Bronchial epithelial cell (primary cell): ENCODE results near the gene CHAD. TPM values are rescaled to one million over a fixed set of nuclear protein-coding genes. Genes with fewer than 3 reads are reported as not detected.

Experiments used
- DNase-seq: peaks from one replicate; pipeline ENCODE4 v3.0.0-alpha.2; 2010; ENCODE audit warnings: low read depth
- FAIRE-seq: peaks from 2 replicates; lab custom pipeline; 2011; peaks lifted over from hg19 to GRCh38; lab: Jason Lieb, UNC
- H3K27me3 ChIP-seq: 2 replicates; pipeline ENCODE4 v1.5.1; 2011; ENCODE audit warnings: low read length; ENCODE audit not compliant: control insufficient read depth, insufficient read depth
- H3K36me3 ChIP-seq: 2 replicates; pipeline ENCODE4 v1.5.1; 2011; ENCODE audit warnings: low read length; ENCODE audit not compliant: control insufficient read depth, insufficient read depth
- H3K4me3 ChIP-seq: 2 replicates; pipeline ENCODE4 v1.5.1; 2011; ENCODE audit warnings: mild to moderate bottlenecking, low read depth, low read length, control low read depth
- CTCF ChIP-seq: IDR thresholded peaks from 2 replicates; pipeline ENCODE4 v1.5.1; 2011; ENCODE audit warnings: mild to moderate bottlenecking, moderate library complexity, low read length, control low read depth, inconsistent platforms; ENCODE audit not compliant: insufficient read depth, severe bottlenecking
- total RNA-seq: library from RNA; depleted of rRNA; stranded (reverse); fragments of >200 nt; gene quantifications from 2 replicates; pipeline ENCODE4 v1.2.1, GENCODE V29; 2014

CHAD gene
- total RNA-seq, 1 donor from 2014 or later, result not detected

GRCh38 chr17:50464121-50464520 lies 4.6 kb downstream of the CHAD start:
- Histone ChIP-seq H3K36me3 (peaks cover 9% of the 10 kb centered on the region), H3K27me3 (peaks cover 8% of the 10 kb centered on the region), H3K4me3 (no peak overlapping the region)
- DNase-seq (no peak), FAIRE-seq (no peak)
- TF ChIP-seq CTCF, result no peak

GRCh38 chr17:50462446-50462845 lies 6.2 kb downstream of the CHAD start:
- no peak overlapping the region for H3K4me3 ChIP-seq
- FAIRE-seq (no peak), DNase-seq (no peak)
- TF ChIP-seq CTCF, result no peak
- H3K27me3 ChIP-seq, result no peaks in the 10 kb centered on the region
- peaks cover 9% of the 10 kb centered on the region for H3K36me3 ChIP-seq

GRCh38 chr17:50461550-50462132 lies 7.0 kb downstream of the CHAD start:
- DNase-seq (no peak), FAIRE-seq (no peak)
- H3K4me3 ChIP-seq, result no peak overlapping the region
- no peak for TF ChIP-seq CTCF
- no peaks in the 10 kb centered on the region for H3K27me3 ChIP-seq
- H3K36me3 ChIP-seq, result peaks cover 9% of the 10 kb centered on the region

GRCh38 chr17:50460831-50461526 lies 7.7 kb downstream of the CHAD start:
- Histone ChIP-seq H3K27me3 (no peaks in the 10 kb centered on the region), H3K36me3 (peaks cover 9% of the 10 kb centered on the region), H3K4me3 (no peak overlapping the region)
- no peak for FAIRE-seq
- DNase-seq, result no peak
- TF ChIP-seq CTCF, result no peak

GRCh38 chr17:50459756-50460155 lies 8.9 kb downstream of the CHAD start:
- no peak for TF ChIP-seq CTCF
- Histone ChIP-seq H3K4me3 (no peak overlapping the region), H3K27me3 (no peaks in the 10 kb centered on the region), H3K36me3 (peaks cover 8% of the 10 kb centered on the region)
- DNase-seq (no peak), FAIRE-seq (no peak)
